Measurements from ENCODE around the gene SKOR2.

- TF ChIP-seq, protein P1, sequence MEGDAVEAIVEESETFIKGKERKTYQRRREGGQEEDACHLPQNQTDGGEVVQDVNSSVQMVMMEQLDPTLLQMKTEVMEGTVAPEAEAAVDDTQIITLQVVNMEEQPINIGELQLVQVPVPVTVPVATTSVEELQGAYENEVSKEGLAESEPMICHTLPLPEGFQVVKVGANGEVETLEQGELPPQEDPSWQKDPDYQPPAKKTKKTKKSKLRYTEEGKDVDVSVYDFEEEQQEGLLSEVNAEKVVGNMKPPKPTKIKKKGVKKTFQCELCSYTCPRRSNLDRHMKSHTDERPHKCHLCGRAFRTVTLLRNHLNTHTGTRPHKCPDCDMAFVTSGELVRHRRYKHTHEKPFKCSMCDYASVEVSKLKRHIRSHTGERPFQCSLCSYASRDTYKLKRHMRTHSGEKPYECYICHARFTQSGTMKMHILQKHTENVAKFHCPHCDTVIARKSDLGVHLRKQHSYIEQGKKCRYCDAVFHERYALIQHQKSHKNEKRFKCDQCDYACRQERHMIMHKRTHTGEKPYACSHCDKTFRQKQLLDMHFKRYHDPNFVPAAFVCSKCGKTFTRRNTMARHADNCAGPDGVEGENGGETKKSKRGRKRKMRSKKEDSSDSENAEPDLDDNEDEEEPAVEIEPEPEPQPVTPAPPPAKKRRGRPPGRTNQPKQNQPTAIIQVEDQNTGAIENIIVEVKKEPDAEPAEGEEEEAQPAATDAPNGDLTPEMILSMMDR (conservative IDR thresholded peaks at IDR 0.05), result no peak
- no peak for TF ChIP-seq EZH2 (IDR thresholded peaks at IDR 0.05; ENCODE audit: low read depth)
These were observed 35.4 kb upstream of the SKOR2 start for GRCh38 chr18:47286776-47287410.

All from PC-9 (cell line).